Measurements from ENCODE around the gene TMEM87B. TPM values are rescaled to one million over a fixed set of nuclear protein-coding genes. Genes with fewer than 3 reads are reported as not detected.

Gene TMEM87B
- total and polyA plus RNA-seq, 12 donors, result 8.9 to 37.5 (median 29.1) TPM

DNA sequence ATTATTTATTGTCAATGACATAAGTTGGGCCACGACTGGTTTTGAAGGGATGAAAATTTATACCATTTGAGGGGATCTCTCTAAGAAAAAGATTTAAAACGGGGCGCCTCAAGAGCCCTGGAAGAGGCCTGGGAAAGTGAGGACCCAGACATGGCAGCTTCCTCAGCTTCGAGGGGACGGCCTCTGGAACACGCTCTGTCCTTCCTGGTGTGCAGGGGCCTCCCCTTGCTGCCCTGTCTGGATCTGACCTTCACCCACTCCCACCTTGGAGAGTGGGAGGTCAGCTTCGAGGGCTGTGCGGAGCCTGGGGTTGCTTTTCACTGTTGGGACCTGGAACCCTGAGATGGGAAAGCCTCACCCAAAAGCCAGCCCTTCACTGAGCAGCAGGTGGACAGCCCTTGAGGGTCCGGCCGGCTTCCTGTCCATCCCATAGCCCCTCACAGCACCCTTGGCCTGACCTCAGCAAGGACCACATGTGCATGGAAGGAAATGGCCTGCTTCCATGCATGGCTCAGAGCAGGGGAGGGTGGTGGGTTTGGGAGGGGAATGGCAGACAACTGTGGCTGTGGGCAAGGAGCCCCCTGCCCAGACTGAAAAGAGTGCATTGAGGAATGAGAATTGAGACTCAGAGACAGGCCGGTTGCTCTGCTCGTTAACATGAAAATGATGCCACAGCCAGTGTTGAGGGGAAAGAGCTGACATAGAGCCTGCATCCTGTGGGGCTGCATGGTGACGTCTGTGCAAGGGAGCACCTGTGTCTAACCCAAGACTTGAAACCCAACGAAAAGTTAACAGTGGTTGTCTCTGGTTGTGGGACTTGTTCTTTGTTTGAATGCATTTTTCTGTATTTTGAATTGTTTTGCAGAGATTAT is 99.4 kb downstream of the TMEM87B start:
- no peaks in the 10 kb centered on the region for H3K27me3 ChIP-seq
- peak in 1 of 7 donors; percentile 30 for DNase-seq
- TF ChIP-seq POLR2A (IDR thresholded peaks at IDR 0.05), result no peak
- TF ChIP-seq, protein P1, sequence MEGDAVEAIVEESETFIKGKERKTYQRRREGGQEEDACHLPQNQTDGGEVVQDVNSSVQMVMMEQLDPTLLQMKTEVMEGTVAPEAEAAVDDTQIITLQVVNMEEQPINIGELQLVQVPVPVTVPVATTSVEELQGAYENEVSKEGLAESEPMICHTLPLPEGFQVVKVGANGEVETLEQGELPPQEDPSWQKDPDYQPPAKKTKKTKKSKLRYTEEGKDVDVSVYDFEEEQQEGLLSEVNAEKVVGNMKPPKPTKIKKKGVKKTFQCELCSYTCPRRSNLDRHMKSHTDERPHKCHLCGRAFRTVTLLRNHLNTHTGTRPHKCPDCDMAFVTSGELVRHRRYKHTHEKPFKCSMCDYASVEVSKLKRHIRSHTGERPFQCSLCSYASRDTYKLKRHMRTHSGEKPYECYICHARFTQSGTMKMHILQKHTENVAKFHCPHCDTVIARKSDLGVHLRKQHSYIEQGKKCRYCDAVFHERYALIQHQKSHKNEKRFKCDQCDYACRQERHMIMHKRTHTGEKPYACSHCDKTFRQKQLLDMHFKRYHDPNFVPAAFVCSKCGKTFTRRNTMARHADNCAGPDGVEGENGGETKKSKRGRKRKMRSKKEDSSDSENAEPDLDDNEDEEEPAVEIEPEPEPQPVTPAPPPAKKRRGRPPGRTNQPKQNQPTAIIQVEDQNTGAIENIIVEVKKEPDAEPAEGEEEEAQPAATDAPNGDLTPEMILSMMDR (IDR thresholded peaks at IDR 0.05), result no peak
- no peaks in the 10 kb centered on the region for H3K36me3 ChIP-seq (replicated peaks in 1 of 2)
- WGBS, 4 donors, result 78 to 90% (median 86%) methylated on average over 12 to 14 of the region's 14 CpGs
- H3K27ac ChIP-seq, result no peak overlapping the region
- no peaks in the 10 kb centered on the region for H3K4me1 ChIP-seq (replicated peaks in 1 of 2)
- no peak overlapping the region for H3K4me3 ChIP-seq
- intact Hi-C loops (cut with DNase I), result no loop called here
- no peaks in the 10 kb centered on the region for H3K9me3 ChIP-seq (replicated peaks in 1 of 3)

DNA sequence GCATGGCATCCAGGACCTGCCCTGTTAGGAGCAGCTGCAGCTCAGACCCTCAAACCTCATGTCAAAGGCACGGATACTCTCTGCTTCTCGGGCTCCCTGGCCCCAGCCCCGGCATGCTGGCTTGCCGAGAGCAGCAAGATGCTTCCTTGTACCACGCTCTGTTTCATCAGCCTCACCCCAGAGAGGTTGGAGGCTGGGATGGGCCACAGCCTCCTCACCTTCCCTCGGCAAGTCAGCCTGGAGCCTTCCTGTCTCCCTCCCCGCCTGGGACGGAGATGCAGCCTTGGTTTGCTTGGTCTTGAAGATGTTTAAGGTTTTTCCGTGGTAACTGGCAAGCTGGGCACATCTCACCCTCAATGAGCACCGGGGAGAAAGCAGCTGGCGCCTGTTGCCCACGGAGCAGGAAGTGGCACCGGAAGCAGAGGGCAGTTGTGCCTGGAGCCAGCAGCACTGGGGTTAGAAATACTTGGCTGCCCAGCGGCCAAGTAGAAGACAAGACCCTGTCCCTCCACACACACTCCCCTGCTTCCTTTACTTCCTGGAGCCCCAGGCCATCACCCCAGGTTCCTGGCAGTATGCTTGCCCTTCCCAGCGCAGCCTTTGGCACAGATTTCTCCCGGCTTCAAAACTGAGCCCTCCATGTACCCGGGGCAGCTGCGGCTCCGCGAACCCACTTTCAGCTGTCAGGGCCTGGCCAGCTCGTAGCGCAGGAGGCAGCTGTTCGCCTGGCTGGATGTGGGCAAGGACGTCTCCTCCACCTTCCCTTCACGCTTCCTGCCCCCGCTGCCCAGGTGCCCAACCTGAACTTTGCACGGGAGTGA is 100.5 kb downstream of the TMEM87B start:
- intact Hi-C loops (cut with DNase I), result no loop called here
- Histone ChIP-seq H3K27me3 (no peaks in the 10 kb centered on the region), H3K4me1 (replicated peaks in 1 of 2) (no peaks in the 10 kb centered on the region), H3K9me3 (replicated peaks in 1 of 3) (no peaks in the 10 kb centered on the region), H3K27ac (no peak overlapping the region), H3K36me3 (replicated peaks in 1 of 2) (no peaks in the 10 kb centered on the region), H3K4me3 (no peak overlapping the region)
- 73 to 90% (median 80%) methylated on average over 15 to 27 of the region's 27 CpGs for WGBS, 4 donors
- DNase-seq, result peak in 1 of 7 donors; percentile 13
- no peak for TF ChIP-seq POLR2A (IDR thresholded peaks at IDR 0.05)
- TF ChIP-seq, protein P1 (IDR thresholded peaks at IDR 0.05), result no peak

DNA sequence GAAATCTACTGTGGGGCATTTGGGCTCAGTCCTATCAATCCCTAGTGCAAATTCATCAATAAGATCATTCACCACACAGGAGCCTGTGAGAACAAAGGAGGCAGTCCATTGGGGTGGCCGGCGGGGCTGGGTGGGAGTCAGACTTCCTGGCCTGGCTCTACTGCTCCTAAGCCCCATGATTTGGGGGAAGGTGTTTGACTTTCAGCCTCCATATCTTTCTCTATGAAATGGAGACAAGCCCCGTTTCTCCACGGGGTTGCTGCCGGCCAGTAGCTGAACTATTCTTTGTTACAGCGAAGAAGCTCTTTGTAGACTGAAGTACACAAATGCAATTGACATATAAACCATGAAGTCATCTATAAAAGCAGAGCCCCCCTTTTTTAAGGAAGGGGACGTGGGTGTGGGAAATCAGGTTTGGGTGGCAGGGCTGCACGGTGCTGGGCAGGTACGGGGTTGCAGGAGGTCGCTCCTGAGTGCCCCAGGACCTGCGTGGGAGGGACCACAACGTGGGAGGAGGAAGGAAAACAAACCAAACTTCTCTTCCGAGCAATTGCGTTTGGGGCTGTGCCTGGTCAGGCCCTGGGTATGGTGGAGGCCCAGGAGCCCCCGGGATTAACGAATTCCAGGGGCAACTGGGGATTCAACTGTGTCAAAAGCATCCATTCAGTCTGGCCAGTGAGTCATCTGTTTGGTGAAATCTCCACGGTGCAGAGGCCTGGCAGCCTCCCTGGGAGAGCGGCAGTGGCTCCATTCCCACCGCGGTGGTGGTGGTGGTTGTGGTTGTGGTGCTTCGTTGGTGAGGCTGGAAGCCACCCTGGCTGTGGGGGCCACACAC is 101.3 kb downstream of the TMEM87B start:
- Histone ChIP-seq H3K27me3 (no peaks in the 10 kb centered on the region), H3K9me3 (replicated peaks in 1 of 3) (no peaks in the 10 kb centered on the region), H3K4me1 (replicated peaks in 1 of 2) (no peaks in the 10 kb centered on the region), H3K4me3 (no peak overlapping the region), H3K36me3 (replicated peaks in 1 of 2) (no peaks in the 10 kb centered on the region), H3K27ac (no peak overlapping the region)
- WGBS, 4 donors, result 68 to 78% (median 74%) methylated on average over 20 to 21 of the region's 21 CpGs
- intact Hi-C loops (cut with DNase I), result no loop called here
- DNase-seq, result peak in 1 of 7 donors; percentile 9
- no peak for TF ChIP-seq POLR2A (IDR thresholded peaks at IDR 0.05)
- TF ChIP-seq, protein P1 (IDR thresholded peaks at IDR 0.05), result no peak

Measured in adrenal gland (tissue), 12 donors.